SK-N-MC (cell line): ENCODE data around the gene IL1RN.

Experiments used
- EZH2 ChIP-seq: fragments of 200-600 bp; sonication (generic); IDR thresholded peaks from one replicate; pipeline ENCODE4 v1.6.1; 2017; ENCODE audit warnings: antibody characterized with exemption
- FOXP2 ChIP-seq: optimal IDR thresholded peaks from 2 replicates; pipeline ENCODE3; 2011; ENCODE audit warnings: mild to moderate bottlenecking, moderate library complexity; ENCODE audit not compliant: insufficient read depth; ENCODE audit errors: extremely low read length, control extremely low read depth
- POLR2AphosphoS5 ChIP-seq: IDR thresholded peaks from 2 replicates; pipeline ENCODE4 v1.6.1; 2012; ENCODE audit warnings: mild to moderate bottlenecking, low read depth, low read length, borderline replicate concordance

DNA sequence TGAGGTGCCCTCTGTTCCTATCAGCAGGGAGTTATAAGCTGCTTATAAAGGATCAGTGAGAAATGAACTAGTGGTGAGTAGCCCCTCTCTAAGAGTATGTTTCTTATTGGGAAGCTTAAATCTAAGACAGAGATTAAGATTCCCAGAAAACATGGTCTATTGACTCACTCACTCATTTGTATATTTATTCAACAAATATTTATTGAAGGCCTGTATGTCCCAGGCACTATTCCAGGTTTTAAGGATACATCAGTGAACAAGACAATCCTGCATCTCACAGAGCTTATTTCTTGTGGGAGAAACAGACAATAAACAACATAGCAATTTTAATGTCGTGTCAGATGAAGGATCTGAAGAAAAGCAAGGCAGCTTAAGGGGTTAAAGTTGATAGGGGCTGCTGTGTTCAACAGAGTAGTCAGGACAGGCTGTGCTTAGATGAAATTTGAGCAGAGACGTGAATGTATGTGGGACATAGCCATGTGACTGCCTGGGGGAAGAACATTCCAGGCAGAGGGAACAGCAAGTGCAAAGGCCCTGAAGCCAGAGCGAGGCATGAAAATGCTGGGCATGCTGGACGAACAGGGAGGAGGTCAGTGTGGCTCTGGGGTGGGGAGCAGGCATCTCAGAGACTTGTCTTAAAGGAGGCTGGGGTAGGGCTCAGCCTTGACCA lies 31.6 kb downstream of the IL1RN start:
- no peak for TF ChIP-seq EZH2
- TF ChIP-seq FOXP2, result no peak
- TF ChIP-seq POLR2AphosphoS5, result no peak
